Endothelial cell (in vitro differentiated cells): ENCODE results near the gene ZNF485. TPM values are rescaled to one million over a fixed set of nuclear protein-coding genes. Genes with fewer than 3 reads are reported as not detected.

Experiments used
- DNase-seq: peaks from one replicate; pipeline ENCODE4 v3.0.0; 2021; ENCODE audit warnings: low spot score
- H3K27ac Mint-ChIP-seq: one replicate; pipeline ENCODE4 v1.8.0; 2021; ENCODE audit warnings: mixed read lengths, inconsistent platforms; ENCODE audit not compliant: unreplicated experiment
- H3K27me3 Mint-ChIP-seq: one replicate; pipeline ENCODE4 v1.8.0; 2021; ENCODE audit warnings: mild to moderate bottlenecking, moderate library complexity, mixed read lengths, inconsistent platforms; ENCODE audit not compliant: unreplicated experiment
- H3K36me3 Mint-ChIP-seq: one replicate; pipeline ENCODE4 v1.8.0; 2021; ENCODE audit warnings: mild to moderate bottlenecking, low read depth, mixed read lengths, inconsistent platforms; ENCODE audit not compliant: unreplicated experiment
- H3K4me1 Mint-ChIP-seq: one replicate; pipeline ENCODE4 v1.8.0; 2021; ENCODE audit warnings: mild to moderate bottlenecking, mixed read lengths, inconsistent platforms; ENCODE audit not compliant: unreplicated experiment
- H3K4me3 Mint-ChIP-seq: one replicate; pipeline ENCODE4 v1.8.0; 2021; ENCODE audit warnings: mild to moderate bottlenecking, mixed read lengths, inconsistent platforms; ENCODE audit not compliant: unreplicated experiment
- H3K9me3 Mint-ChIP-seq: one replicate; pipeline ENCODE4 v1.8.0; 2021; ENCODE audit warnings: mixed read lengths, inconsistent platforms; ENCODE audit not compliant: unreplicated experiment
- CTCF ChIP-seq: fragments of 200-600 bp; sonication (generic); IDR thresholded peaks from one replicate; pipeline ENCODE4 v1.5.0; 2021; ENCODE audit warnings: antibody characterized with exemption; ENCODE audit not compliant: unreplicated experiment
- total RNA-seq: library from RNA; stranded (reverse); fragmentation: NEBNext Ultra II Directional; extraction: Animal tissue kit (Norgen Biotek cat#: 25700); gene quantifications from one replicate; pipeline ENCODE4 v1.2.1, GENCODE V29; 2021; ENCODE audit not compliant: unreplicated experiment

Gene ZNF485
- total RNA-seq, 1 donor from 2014 or later: 0.90 TPM

GRCh38 chr10:43648095-43648397, 41.8 kb downstream of the ZNF485 start:
- peaks cover 34% of the 10 kb centered on the region for H3K9me3 Mint-ChIP-seq
- no peak for DNase-seq
- H3K36me3 Mint-ChIP-seq: peaks cover 44% of the 10 kb centered on the region
- H3K4me1 Mint-ChIP-seq: peaks cover 2% of the 10 kb centered on the region
- H3K27me3 Mint-ChIP-seq: peaks cover 6% of the 10 kb centered on the region
- TF ChIP-seq CTCF: no peak
- no peak overlapping the region for H3K27ac Mint-ChIP-seq
- H3K4me3 Mint-ChIP-seq: peak overlapping the region; percentile 93

GRCh38 chr10:43648398-43649184, 42.4 kb downstream of the ZNF485 start, which contains the start of gene ZNF32:
Gene ZNF32, minus strand, starts transcription at chr10:43648881. Its CDS starts 2,748 bp downstream, at chr10:43646133.
- Mint-ChIP-seq H3K9me3 (peaks cover 28% of the 10 kb centered on the region), H3K36me3 (peaks cover 38% of the 10 kb centered on the region), H3K27me3 (peaks cover 4% of the 10 kb centered on the region), H3K27ac (no peak within 1 kb of the TSS), H3K4me3 (peak within 1 kb of the TSS; percentile 93), H3K4me1 (peaks cover 4% of the 10 kb centered on the region)
- DNase-seq: peak; percentile 83
- TF ChIP-seq CTCF: no peak

- peaks cover 3% of the 10 kb centered on the region for H3K27me3 Mint-ChIP-seq
- no peak overlapping the region for H3K27ac Mint-ChIP-seq
- no peak for DNase-seq
- no peak for TF ChIP-seq CTCF
- H3K4me3 Mint-ChIP-seq: peak overlapping the region; percentile 89
- H3K9me3 Mint-ChIP-seq: peaks cover 26% of the 10 kb centered on the region
- peaks cover 7% of the 10 kb centered on the region for H3K4me1 Mint-ChIP-seq
- H3K36me3 Mint-ChIP-seq: peaks cover 32% of the 10 kb centered on the region
Observed at GRCh38 chr10:43649185-43649523, 42.9 kb downstream of the ZNF485 start.

GRCh38 chr10:43653746-43654145, 47.5 kb downstream of the ZNF485 start:
- TF ChIP-seq CTCF: no peak
- H3K36me3 Mint-ChIP-seq: no peaks in the 10 kb centered on the region

DNA sequence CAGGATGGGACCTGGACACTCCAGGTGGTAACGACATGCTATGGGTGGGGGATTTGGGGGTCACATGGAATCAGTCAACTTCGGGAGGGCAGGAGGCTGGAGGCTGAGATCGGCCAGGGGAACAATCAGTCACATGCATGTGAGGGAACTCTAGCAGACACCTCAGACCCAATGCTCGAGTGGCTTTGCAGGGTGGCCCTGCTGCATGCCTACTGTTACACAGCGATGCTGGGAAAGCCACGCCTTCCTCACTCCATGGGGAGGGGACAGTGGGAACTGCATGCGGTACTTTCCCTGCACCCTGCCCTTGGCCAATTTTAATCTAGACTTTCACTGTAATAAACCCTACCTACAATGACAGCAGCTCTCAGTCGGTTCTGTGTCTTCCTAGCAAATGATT, 49.1 kb downstream of the ZNF485 start:
- Mint-ChIP-seq H3K27ac (no peak overlapping the region), H3K9me3 (no peaks in the 10 kb centered on the region), H3K27me3 (peaks cover 2% of the 10 kb centered on the region), H3K36me3 (no peaks in the 10 kb centered on the region), H3K4me1 (peaks cover 5% of the 10 kb centered on the region), H3K4me3 (no peak overlapping the region)
- TF ChIP-seq CTCF: no peak
- no peak for DNase-seq

More at GRCh38 chr10:43653746-43654145, 47.5 kb downstream of the ZNF485 start:
- peaks cover 5% of the 10 kb centered on the region for H3K27me3 Mint-ChIP-seq
- peaks cover 7% of the 10 kb centered on the region for H3K4me1 Mint-ChIP-seq
- H3K4me3 Mint-ChIP-seq: no peak overlapping the region
- H3K9me3 Mint-ChIP-seq: no peaks in the 10 kb centered on the region
- peak overlapping the region; percentile 58 for H3K27ac Mint-ChIP-seq
- no peak for DNase-seq
